Osteocyte (in vitro differentiated cells): ENCODE measurements around the gene PI4K2B. TPM values are rescaled to one million over a fixed set of nuclear protein-coding genes. Genes with fewer than 3 reads are reported as not detected.

Experiments used
- DNase-seq: peaks from one replicate; pipeline ENCODE4 v3.0.0; 2021; ENCODE audit warnings: mixed read lengths; ENCODE audit not compliant: unreplicated experiment; ENCODE audit errors: extremely low spot score
- H3K27ac Mint-ChIP-seq: one replicate; pipeline ENCODE4 v1.8.0; 2021; ENCODE audit warnings: mild to moderate bottlenecking, mixed read lengths; ENCODE audit not compliant: unreplicated experiment
- H3K27me3 Mint-ChIP-seq: one replicate; pipeline ENCODE4 v1.8.0; 2021; ENCODE audit warnings: mixed read lengths; ENCODE audit not compliant: unreplicated experiment
- H3K36me3 Mint-ChIP-seq: one replicate; pipeline ENCODE4 v1.8.0; 2021; ENCODE audit warnings: mixed read lengths; ENCODE audit not compliant: unreplicated experiment
- H3K4me1 Mint-ChIP-seq: one replicate; pipeline ENCODE4 v1.8.0; 2021; ENCODE audit warnings: mixed read lengths; ENCODE audit not compliant: unreplicated experiment
- H3K4me3 Mint-ChIP-seq: one replicate; pipeline ENCODE4 v1.8.0; 2021; ENCODE audit warnings: mild to moderate bottlenecking, moderate library complexity, mixed read lengths; ENCODE audit not compliant: unreplicated experiment
- H3K9me3 Mint-ChIP-seq: one replicate; pipeline ENCODE4 v1.8.0; 2021; ENCODE audit warnings: mixed read lengths; ENCODE audit not compliant: unreplicated experiment
- CTCF ChIP-seq: fragments of 200-600 bp; sonication (generic); IDR thresholded peaks from 2 replicates; pipeline ENCODE4 v1.5.0; 2021; ENCODE audit warnings: antibody characterized with exemption, mild to moderate bottlenecking, moderate library complexity
- total RNA-seq: library from RNA; stranded (reverse); gene quantifications from 2 replicates; pipeline ENCODE4 v1.2.1, GENCODE V29; 2021

The PI4K2B gene
- total RNA-seq, 1 donor from 2014 or later: 9.7 TPM

GRCh38 chr4:25221377-25221776 is 12.5 kb upstream of the PI4K2B start:
- no peaks in the 10 kb centered on the region for H3K4me1 Mint-ChIP-seq
- H3K4me3 Mint-ChIP-seq: no peak overlapping the region
- peaks cover 37% of the 10 kb centered on the region for H3K9me3 Mint-ChIP-seq
- peaks cover 9% of the 10 kb centered on the region for H3K27me3 Mint-ChIP-seq
- DNase-seq: no peak
- no peak for TF ChIP-seq CTCF
- peaks cover 6% of the 10 kb centered on the region for H3K36me3 Mint-ChIP-seq
- H3K27ac Mint-ChIP-seq: no peak overlapping the region

- Mint-ChIP-seq H3K4me3 (no peak overlapping the region), H3K27ac (no peak overlapping the region), H3K4me1 (no peaks in the 10 kb centered on the region), H3K36me3 (peaks cover 6% of the 10 kb centered on the region), H3K9me3 (peaks cover 52% of the 10 kb centered on the region), H3K27me3 (peaks cover 14% of the 10 kb centered on the region)
- no peak for TF ChIP-seq CTCF
- DNase-seq: no peak
These were observed 9.9 kb upstream of the PI4K2B start for GRCh38 chr4:25223802-25224375.

- no peak overlapping the region for H3K4me3 Mint-ChIP-seq
- no peak overlapping the region for H3K27ac Mint-ChIP-seq
- H3K9me3 Mint-ChIP-seq: peaks cover 60% of the 10 kb centered on the region
- no peak for DNase-seq
- TF ChIP-seq CTCF: no peak
- H3K4me1 Mint-ChIP-seq: peaks cover 2% of the 10 kb centered on the region
- H3K27me3 Mint-ChIP-seq: peaks cover 16% of the 10 kb centered on the region
- no peaks in the 10 kb centered on the region for H3K36me3 Mint-ChIP-seq
These were observed 4.0 kb upstream of the PI4K2B start for GRCh38 chr4:25229804-25230203.

GRCh38 chr4:25233194-25233593 is 639 bp upstream of the PI4K2B start:
- Mint-ChIP-seq H3K27ac (peak overlapping the region; percentile 74), H3K27me3 (peaks cover 14% of the 10 kb centered on the region), H3K36me3 (no peaks in the 10 kb centered on the region), H3K9me3 (peaks cover 42% of the 10 kb centered on the region), H3K4me3 (peak overlapping the region; percentile 87), H3K4me1 (peaks cover 12% of the 10 kb centered on the region)
- no peak for TF ChIP-seq CTCF
- DNase-seq: no peak

GRCh38 chr4:25234390-25235370 is 847 bp downstream of the PI4K2B start:
- H3K4me1 Mint-ChIP-seq: peaks cover 12% of the 10 kb centered on the region
- DNase-seq: peak; percentile 88
- H3K27ac Mint-ChIP-seq: peak overlapping the region; percentile 84
- peaks cover 27% of the 10 kb centered on the region for H3K9me3 Mint-ChIP-seq
- peaks cover under 1% of the 10 kb centered on the region for H3K27me3 Mint-ChIP-seq
- H3K36me3 Mint-ChIP-seq: peaks cover 4% of the 10 kb centered on the region
- H3K4me3 Mint-ChIP-seq: peak overlapping the region; percentile 84
- peak; percentile 51 for TF ChIP-seq CTCF
